Epithelial cell of esophagus (primary cell): Measurements from ENCODE around the gene IRF2BP2.
A peak's percentile ranks its signal among the peaks of the same experiment; 100 is the strongest.

Source experiments
- DNase-seq: peaks from one replicate; pipeline ENCODE4 v3.0.0; 2010; ENCODE audit warnings: low read depth
- H3K4me3 ChIP-seq: 2 replicates; pipeline ENCODE4 v1.5.1; 2011; ENCODE audit warnings: mild to moderate bottlenecking, low read length, control low read depth
- CTCF ChIP-seq: IDR thresholded peaks from 2 replicates; pipeline ENCODE4 v1.5.1; 2011; ENCODE audit warnings: low read depth, mild to moderate bottlenecking, low read length, control low read depth, inconsistent platforms; ENCODE audit not compliant: insufficient read depth; ENCODE audit errors: missing control alignments

IRF2BP2 gene

DNA sequence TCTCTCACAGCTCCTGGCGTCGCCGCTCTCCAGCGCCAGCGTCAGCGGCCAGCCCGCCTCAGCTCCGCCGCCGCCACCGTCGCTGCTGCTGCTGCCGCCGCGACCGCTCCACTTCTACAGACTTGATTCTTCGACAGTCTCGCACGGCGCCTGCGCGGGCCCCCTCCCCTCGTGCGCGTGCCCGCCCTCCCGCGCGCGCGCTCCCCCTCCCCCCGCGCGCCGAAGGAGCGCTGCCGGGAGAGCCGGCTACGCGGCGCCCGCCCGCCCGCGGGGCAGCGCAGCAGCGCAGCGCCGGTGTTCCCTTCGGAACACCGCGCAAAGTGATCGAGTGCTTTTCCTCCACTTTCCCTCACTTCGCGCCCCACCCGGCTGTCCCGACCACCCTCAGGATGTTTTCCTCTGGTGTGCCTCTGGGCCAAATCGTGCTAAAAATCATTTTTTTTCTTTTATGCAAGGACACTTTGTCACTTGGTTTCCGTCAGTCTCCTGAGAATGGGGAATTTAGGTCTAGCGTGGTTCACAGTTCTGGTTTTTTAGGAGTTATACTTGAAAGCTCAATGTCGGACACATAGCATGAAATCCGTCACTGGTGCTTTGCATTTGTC is at the start of gene IRF2BP2:
IRF2BP2 (minus strand) TSS at position 118 of the 605 bp plus-strand sequence. CDS start 684 bp downstream, outside the sequence.
- peak within 1 kb of the TSS; percentile 92 for H3K4me3 ChIP-seq
- DNase-seq, result peak; percentile 88
- no peak for TF ChIP-seq CTCF

DNA sequence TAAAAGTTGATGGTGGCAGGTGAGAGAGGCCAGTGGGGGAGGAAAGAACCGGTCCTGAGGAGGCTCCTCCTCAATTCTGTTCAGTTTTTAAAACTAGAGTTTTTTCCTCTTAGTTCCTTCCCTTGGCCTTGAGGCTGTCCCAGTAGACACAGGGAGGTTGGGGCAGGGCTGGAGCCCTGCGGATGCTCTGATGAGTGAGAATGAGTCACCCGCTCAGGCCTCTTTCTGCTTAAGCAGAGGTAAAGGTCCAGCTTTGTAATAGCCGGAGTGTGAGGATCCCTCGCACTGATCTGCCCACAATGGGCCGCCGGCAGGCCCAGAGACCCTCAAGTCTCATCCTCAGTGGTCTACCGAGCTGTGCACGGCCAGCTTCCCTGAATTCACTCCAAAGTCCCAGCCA is 49.6 kb upstream of the IRF2BP2 start:
- no peak for TF ChIP-seq CTCF
- H3K4me3 ChIP-seq, result no peak overlapping the region
- peak; percentile 90 for DNase-seq

GRCh38 chr1:234658138-234658537 is 48.2 kb upstream of the IRF2BP2 start:
- no peak for TF ChIP-seq CTCF
- H3K4me3 ChIP-seq, result no peak overlapping the region
- DNase-seq, result peak; percentile 99

DNA sequence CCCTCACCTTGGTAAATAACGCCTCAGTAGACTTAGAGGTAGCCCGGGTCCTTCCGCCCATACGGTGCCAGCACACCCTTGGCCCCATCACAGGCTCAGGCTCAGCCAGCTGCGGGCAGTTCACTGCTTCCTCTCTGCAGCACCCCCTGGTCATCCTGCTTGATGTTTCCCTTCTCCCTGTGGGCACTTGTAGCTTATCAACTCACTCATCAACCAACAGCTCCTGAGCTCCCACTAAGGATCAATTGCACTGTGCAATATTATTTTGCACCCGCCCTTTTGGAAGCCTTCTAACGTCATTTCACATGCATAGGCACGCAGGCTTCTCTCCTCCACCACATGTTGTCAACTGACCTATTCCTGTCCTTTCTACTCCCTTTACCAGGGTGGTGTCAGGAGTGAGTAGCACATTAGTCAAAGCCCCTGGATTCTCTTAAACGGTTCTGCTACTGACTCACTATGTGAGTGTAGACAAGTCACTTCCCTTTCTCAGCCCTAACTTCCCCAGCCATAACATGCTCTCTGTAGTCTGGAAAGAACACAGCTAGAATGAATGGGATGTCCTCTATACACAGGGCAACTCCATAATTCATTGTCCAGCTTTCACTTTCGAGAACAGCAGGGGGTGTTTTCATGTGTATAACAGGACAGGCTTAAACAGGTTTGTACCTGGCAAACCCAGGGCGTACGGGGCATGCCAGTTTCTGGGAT is 47.1 kb upstream of the IRF2BP2 start:
- H3K4me3 ChIP-seq, result peak overlapping the region; percentile 65
- DNase-seq, result peak; percentile 100
- TF ChIP-seq CTCF, result peak; percentile 17

DNA sequence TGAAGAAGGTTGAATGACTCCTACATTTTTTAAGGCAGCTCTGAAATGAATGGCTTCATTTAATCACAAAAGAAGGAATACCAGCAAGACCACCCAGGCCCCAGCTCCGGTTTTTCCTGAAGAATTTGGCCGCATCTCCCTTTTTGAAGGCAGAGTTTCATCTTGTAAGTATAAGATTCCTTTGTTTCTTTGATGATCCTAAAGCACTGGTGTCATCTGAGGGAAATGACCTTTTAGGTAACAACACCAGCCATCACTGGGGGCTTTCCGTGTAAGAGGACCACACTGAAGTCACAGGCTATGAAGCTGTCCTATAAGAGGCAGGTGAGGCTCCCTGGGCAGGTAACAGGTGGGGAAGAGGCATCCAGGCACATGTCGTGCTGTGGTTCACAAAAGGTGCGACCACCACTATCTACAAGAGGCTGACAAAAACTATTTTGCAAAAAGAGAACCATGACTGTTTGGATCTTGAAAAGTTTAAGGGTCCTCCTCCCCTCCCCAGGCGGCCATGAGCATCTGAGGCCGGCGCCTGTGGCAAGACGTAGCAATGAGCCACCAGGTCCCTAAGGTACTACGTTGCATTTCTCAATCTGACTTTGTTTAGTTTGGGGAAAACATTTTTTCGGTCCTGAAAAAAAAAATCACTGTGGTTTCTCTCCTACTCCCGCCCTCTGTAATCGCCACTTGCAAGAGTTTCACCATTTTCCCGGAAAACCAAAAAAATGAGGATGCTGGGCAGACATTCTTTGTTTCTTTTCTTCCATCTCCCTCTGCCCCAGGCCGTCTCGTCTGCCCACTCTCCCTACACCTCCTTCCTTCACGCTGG is 46.3 kb upstream of the IRF2BP2 start:
- DNase-seq, result no peak
- H3K4me3 ChIP-seq, result peak overlapping the region; percentile 65
- TF ChIP-seq CTCF, result no peak

DNA sequence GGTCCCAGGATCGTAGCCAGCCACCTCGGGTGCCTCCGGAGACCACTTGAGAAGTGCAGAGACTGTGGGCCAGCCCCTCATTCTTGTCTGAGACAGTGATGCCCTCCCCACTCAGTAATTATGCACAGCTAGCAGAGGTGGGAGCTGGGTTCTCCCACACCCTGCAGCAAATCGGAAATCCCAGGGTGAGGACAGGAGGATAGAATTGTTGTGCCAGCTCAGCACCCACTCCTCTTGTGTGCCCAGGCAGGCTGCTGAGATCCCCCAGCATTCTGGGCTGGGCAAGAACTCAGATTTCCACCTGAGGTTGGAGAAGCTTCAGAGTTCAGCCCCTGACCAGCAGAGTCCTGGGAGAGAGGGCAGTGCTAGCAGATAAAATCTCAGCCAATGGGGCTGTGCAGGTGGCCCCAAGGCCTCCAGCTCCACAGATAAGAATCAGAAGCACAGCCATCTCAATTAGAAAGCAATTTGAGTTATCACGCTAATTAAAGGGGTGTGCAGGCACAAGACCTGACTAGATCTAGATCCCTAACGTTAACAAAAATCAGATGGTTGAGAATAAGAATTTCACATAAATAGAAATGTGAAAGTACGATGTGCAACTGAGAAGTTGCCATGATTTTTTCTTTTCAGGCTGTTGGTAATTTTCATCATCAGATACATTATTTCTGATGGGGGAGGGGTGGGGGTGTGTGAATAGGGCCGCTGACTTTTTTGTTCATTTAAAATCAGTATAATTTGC is 45.5 kb upstream of the IRF2BP2 start:
- no peak for TF ChIP-seq CTCF
- H3K4me3 ChIP-seq, result peak overlapping the region; percentile 65
- peak; percentile 56 for DNase-seq
